Measurements from ENCODE around the gene SLC48A1.

Gene SLC48A1

DNA sequence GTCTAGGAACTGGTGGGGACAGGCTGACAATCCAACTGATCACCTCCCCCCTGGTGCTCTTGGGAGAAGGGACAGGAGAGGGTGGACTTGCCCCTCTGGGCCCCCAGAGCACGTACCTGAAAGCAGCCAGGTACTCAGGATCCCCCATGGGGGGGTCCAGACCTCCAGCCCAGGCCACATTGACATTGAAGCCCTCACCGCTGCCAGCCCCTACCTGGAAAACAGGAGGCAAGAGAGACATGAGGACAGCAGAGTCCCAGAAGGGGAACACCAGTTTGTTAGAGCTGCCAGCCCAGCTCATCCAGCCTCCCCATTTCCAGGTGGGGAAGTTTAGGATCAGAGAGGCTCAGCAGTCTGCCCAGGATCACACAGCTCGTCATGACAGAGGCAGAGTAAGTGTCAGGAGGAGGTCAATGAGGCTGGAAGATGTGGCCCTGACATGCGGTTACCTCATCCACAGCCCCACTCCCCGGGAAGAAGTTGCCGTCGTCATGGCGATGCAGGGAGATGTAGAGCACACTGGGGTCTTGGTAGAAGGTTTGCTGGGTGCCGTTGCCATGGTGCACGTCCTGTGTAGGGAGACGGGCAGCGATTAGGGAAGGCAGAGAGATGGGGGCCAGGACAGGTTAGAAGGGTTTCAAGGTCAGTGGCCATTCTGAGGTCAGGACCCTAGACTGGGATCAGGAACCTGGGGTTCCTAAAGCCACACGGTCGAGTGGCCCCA is 14.7 kb downstream of the SLC48A1 start:
- H3K4me1 ChIP-seq (ENCODE audit: control insufficient read depth in 1 of 2, insufficient read depth in 1 of 2, low read depth in 1 of 2, low read length in 1 of 2): no peaks in the 10 kb centered on the region
- H3K27ac ChIP-seq: no peak overlapping the region
- H3K9me3 ChIP-seq: no peaks in the 10 kb centered on the region
- H3K4me3 ChIP-seq (ENCODE audit: low read depth in 1 of 2, low read length in 1 of 2): no peak overlapping the region
- H3K36me3 ChIP-seq: peaks cover 100% of the 10 kb centered on the region
- H3K27me3 ChIP-seq: no peaks in the 10 kb centered on the region
- TF ChIP-seq, protein P1, sequence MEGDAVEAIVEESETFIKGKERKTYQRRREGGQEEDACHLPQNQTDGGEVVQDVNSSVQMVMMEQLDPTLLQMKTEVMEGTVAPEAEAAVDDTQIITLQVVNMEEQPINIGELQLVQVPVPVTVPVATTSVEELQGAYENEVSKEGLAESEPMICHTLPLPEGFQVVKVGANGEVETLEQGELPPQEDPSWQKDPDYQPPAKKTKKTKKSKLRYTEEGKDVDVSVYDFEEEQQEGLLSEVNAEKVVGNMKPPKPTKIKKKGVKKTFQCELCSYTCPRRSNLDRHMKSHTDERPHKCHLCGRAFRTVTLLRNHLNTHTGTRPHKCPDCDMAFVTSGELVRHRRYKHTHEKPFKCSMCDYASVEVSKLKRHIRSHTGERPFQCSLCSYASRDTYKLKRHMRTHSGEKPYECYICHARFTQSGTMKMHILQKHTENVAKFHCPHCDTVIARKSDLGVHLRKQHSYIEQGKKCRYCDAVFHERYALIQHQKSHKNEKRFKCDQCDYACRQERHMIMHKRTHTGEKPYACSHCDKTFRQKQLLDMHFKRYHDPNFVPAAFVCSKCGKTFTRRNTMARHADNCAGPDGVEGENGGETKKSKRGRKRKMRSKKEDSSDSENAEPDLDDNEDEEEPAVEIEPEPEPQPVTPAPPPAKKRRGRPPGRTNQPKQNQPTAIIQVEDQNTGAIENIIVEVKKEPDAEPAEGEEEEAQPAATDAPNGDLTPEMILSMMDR (IDR thresholded peaks at IDR 0.05): no peak

DNA sequence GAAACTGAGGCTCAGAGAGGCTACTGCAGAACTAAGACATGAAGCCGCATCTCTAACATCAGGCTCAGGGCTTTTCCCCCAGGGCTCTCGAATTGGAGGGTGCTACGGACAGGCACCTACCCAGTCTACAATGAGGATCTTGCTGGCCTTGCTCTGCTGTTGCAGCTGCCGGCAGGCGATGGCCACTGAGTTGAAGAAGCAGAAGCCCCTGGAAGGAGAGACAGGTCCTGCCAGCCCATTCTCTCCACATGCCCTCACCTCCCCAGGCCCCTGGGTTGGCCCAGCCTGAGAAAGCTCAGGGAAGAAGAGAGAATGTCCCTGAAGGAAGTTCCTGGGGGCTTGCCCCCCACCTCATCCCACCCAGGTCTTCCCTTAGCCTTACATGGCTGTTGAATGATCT is 16.1 kb downstream of the SLC48A1 start:
- Histone ChIP-seq H3K4me3 (ENCODE audit: low read depth in 1 of 2, low read length in 1 of 2) (no peak overlapping the region), H3K27ac (no peak overlapping the region), H3K4me1 (ENCODE audit: control insufficient read depth in 1 of 2, insufficient read depth in 1 of 2, low read depth in 1 of 2, low read length in 1 of 2) (no peaks in the 10 kb centered on the region), H3K36me3 (peaks cover 100% of the 10 kb centered on the region), H3K9me3 (no peaks in the 10 kb centered on the region), H3K27me3 (no peaks in the 10 kb centered on the region)
- TF ChIP-seq, protein P1 (IDR thresholded peaks at IDR 0.05): no peak

DNA sequence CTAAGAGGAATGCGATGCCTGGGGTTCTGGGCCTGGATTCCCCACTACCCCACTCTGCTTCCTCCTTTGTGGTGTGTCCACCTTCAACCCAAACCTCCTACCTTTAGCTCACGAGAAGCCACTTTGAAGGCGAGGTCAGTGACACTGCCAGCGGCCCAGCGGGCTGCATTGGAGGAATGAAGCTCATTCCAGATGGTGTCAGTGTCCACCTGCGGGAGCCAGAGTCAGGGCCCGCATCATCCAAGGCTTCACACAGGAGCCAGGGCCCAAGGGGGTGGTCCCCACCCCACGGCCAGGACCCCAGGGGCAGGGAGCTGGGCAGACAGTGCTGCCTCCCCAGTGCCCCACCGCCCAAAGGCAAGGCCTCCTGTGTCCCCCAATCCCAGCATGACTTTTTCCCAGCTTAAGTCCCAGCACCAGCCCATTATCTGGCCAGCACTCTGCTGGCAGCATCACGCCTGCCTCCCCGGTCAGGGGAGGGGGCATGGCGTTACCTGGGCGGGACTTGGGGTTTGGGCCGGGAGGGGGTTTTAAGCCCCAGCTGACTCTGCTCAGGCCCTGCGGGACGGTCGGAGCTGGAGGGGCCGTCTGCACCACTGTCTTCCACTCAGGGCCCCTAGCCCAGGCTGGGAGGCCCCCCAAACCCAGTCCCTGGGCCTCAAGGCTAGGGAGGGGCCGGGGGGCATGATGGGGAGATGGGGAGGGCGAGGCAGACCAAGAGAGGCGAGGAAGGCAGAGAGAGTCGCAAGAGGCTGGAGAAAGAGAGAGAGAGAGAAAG is 16.9 kb downstream of the SLC48A1 start:
- no peaks in the 10 kb centered on the region for H3K27me3 ChIP-seq
- peaks cover 100% of the 10 kb centered on the region for H3K36me3 ChIP-seq
- no peak overlapping the region for H3K27ac ChIP-seq
- H3K4me1 ChIP-seq (ENCODE audit: control insufficient read depth in 1 of 2, insufficient read depth in 1 of 2, low read depth in 1 of 2, low read length in 1 of 2): no peaks in the 10 kb centered on the region
- H3K4me3 ChIP-seq (ENCODE audit: low read depth in 1 of 2, low read length in 1 of 2): no peak overlapping the region
- TF ChIP-seq, protein P1 (IDR thresholded peaks at IDR 0.05): no peak
- H3K9me3 ChIP-seq: no peaks in the 10 kb centered on the region

DNA sequence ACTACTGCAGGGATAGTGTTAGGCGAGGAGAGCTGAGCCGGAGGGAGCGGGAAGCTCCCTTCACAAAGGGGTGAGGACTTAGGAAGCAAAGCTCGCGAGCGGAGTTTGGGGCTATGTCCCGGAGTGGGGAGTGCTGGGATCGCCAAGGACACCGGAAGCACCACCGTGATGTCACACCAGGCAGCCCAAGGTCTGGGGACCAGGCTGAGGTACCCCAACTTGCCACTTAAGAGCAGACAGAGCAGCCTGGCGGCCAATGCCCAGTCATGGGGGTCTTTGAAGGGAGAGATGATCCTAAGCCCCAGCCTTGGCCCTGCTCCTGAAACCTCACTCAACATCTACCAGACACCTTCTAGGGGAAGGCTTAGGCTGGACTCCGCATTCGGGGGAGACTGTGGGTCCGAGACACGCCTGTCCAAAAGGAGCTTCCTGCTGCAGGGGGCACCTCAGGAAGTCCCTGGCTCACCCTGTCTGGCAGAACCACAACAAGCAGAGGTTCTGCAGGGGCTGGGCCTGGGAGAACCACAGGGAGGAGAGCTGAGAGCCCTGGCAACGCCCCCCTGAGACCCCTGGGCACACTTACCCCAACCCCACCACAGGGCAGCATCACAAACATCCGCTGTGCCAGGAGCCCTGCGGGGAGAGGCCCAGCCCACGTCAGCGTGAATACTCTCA is 17.8 kb downstream of the SLC48A1 start:
- Histone ChIP-seq H3K27ac (no peak overlapping the region), H3K27me3 (no peaks in the 10 kb centered on the region), H3K4me3 (ENCODE audit: low read depth in 1 of 2, low read length in 1 of 2) (no peak overlapping the region), H3K9me3 (no peaks in the 10 kb centered on the region), H3K4me1 (ENCODE audit: control insufficient read depth in 1 of 2, insufficient read depth in 1 of 2, low read depth in 1 of 2, low read length in 1 of 2) (no peaks in the 10 kb centered on the region), H3K36me3 (peaks cover 100% of the 10 kb centered on the region)
- TF ChIP-seq, protein P1 (IDR thresholded peaks at IDR 0.05): no peak

DNA sequence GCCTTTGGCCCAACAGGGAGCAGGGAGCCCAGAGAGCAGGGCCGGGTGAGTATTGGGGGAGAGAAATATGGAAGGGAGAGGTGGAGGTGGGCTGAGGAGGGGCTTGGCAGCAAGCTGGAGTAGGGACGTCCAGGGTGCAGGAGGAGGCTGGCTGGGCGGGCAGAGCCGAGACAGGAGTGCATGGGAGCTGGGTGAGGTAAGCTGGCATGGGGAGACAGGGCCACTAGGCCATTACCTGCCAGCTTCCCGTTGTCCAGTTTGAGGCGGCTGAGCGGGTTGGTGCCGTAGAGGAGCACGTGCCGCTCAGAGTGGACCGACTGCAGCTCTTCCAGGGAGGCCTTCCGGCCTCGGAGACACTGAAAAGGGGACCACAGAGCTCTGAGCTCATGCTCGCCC is 18.3 kb downstream of the SLC48A1 start:
- H3K4me1 ChIP-seq (ENCODE audit: control insufficient read depth in 1 of 2, insufficient read depth in 1 of 2, low read depth in 1 of 2, low read length in 1 of 2): no peaks in the 10 kb centered on the region
- TF ChIP-seq, protein P1 (IDR thresholded peaks at IDR 0.05): no peak
- H3K9me3 ChIP-seq: no peaks in the 10 kb centered on the region
- H3K27ac ChIP-seq: no peak overlapping the region
- H3K4me3 ChIP-seq (ENCODE audit: low read depth in 1 of 2, low read length in 1 of 2): no peak overlapping the region
- peaks cover 100% of the 10 kb centered on the region for H3K36me3 ChIP-seq
- H3K27me3 ChIP-seq: no peaks in the 10 kb centered on the region

Data from neutrophil (primary cell).